Measurements from ENCODE around the gene SPATA13. TPM values are rescaled to one million over a fixed set of nuclear protein-coding genes. Genes with fewer than 3 reads are reported as not detected.

SPATA13 gene
- total RNA-seq, 1 donor from 2014 or later, result 12.1 TPM

GRCh38 chr13:24253520-24254145, 93.1 kb downstream of the SPATA13 start:
- TF ChIP-seq, protein P1, sequence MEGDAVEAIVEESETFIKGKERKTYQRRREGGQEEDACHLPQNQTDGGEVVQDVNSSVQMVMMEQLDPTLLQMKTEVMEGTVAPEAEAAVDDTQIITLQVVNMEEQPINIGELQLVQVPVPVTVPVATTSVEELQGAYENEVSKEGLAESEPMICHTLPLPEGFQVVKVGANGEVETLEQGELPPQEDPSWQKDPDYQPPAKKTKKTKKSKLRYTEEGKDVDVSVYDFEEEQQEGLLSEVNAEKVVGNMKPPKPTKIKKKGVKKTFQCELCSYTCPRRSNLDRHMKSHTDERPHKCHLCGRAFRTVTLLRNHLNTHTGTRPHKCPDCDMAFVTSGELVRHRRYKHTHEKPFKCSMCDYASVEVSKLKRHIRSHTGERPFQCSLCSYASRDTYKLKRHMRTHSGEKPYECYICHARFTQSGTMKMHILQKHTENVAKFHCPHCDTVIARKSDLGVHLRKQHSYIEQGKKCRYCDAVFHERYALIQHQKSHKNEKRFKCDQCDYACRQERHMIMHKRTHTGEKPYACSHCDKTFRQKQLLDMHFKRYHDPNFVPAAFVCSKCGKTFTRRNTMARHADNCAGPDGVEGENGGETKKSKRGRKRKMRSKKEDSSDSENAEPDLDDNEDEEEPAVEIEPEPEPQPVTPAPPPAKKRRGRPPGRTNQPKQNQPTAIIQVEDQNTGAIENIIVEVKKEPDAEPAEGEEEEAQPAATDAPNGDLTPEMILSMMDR (conservative IDR thresholded peaks at IDR 0.05; ENCODE audit: low read depth, low read length), result no peak
- no peak for DNase-seq (ENCODE audit: low read depth)
- no peak overlapping the region for H3K4me3 ChIP-seq (ENCODE audit: low read depth, low read length)

DNA sequence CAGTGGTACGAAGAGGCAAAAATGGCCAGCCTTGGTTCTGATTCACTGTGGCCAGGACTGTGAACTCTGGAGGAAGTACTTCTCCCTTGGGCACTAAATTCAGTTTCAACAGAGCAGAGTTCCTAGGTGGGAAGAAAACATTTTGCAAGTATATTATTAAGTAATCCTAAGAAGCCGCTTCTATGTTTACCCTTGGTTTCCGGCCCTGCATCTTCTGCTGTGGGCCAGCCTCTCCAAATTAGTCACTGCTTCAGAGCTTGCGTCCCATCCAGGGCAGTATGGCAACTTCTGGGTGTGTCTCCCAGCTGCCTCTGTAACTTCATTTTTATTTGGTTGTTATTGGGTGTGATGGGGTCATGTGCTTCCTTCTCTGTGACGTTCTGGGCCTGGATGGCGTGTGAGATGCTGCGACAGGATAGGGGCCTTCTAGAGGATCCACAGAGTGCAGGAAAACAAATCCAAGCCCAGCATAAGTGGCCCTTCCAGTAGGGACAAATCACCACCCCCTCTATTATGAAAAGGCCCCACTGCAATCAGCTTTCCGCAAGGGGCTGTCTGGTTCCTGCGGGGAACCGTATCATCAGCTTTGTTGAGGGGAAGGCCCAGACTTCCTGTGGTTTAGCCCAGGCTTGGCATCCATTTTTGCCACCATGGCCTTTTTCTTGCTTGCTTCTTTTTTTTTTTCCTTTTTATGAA, 93.8 kb downstream of the SPATA13 start:
- no peak overlapping the region for H3K4me3 ChIP-seq (ENCODE audit: low read depth, low read length)
- TF ChIP-seq, protein P1 (conservative IDR thresholded peaks at IDR 0.05; ENCODE audit: low read depth, low read length), result no peak

DNA sequence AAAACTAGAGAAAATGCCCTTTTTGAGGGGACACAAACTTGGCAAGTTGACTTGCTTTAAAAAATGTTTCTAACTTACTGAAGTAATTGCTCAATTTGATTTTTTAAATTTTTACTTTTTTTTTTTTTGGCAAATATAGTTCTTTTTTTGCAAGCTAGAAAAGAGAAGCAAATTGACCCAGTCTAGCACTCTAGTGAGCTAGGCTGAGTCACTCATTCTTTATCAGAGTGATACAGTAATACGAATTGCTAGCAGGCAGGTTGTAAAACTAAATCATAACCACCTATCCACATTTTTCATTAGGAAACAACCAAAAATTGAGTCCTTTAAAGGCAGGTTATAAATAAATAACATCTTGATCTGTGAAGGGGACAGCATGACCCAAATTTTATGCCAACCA, 97.0 kb downstream of the SPATA13 start:
- no peak overlapping the region for H3K4me3 ChIP-seq (ENCODE audit: low read depth, low read length)
- no peak for DNase-seq (ENCODE audit: low read depth)
- TF ChIP-seq, protein P1 (conservative IDR thresholded peaks at IDR 0.05; ENCODE audit: low read depth, low read length), result no peak

More for the DNA sequence above, 93.8 kb downstream of the SPATA13 start:
- no peak for DNase-seq (ENCODE audit: low read depth)

- TF ChIP-seq, protein P1 (conservative IDR thresholded peaks at IDR 0.05; ENCODE audit: low read depth, low read length), result no peak
- DNase-seq (ENCODE audit: low read depth), result no peak
- H3K4me3 ChIP-seq (ENCODE audit: low read depth, low read length), result no peak overlapping the region
Measured at GRCh38 chr13:24261566-24261965, 101.0 kb downstream of the SPATA13 start.

DNA sequence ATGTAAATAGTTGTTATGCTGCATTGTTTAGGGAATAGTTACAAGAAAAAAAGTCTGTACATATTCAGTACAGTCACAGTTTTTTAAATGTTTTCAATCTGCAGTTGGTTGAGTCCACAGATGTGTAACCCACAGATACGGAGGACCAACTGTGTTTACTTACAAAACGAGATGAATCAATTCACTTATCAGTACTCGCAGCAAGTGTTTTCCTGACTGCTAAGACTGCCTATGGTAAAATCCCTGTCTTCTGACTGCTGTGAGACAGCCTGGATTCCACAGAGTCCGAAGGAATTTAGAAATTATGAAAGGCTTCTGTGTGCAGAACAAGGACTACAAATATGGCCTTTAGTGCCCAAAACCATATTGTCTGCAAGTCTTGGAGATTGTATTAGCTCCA, 103.1 kb downstream of the SPATA13 start:
- no peak for DNase-seq (ENCODE audit: low read depth)
- H3K4me3 ChIP-seq (ENCODE audit: low read depth, low read length), result no peak overlapping the region
- TF ChIP-seq, protein P1 (conservative IDR thresholded peaks at IDR 0.05; ENCODE audit: low read depth, low read length), result no peak

- TF ChIP-seq, protein P1 (conservative IDR thresholded peaks at IDR 0.05; ENCODE audit: low read depth, low read length), result no peak
- DNase-seq (ENCODE audit: low read depth), result no peak
- no peak overlapping the region for H3K4me3 ChIP-seq (ENCODE audit: low read depth, low read length)
Measured at GRCh38 chr13:24264976-24265375, 104.5 kb downstream of the SPATA13 start.

DNA sequence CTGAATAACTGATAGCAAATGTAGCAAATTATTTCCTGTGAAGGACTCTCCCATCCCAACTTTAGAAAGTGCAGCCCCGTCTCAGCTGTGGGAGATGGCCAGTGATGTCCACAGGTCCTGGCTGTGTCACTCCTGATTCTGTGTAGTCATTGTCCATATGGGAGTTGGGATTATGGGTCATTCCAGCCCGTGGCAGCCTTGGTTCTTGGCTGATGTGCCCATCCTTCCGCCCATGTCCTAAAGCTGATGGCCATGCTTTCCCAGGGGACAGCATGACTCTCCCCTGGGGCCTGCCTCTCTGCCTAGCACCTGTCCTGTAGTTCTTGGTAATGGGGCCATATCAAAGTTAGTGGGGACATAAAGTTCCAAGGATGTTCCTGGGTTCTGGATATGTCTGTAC, 104.9 kb downstream of the SPATA13 start:
- no peak for DNase-seq (ENCODE audit: low read depth)
- TF ChIP-seq, protein P1 (conservative IDR thresholded peaks at IDR 0.05; ENCODE audit: low read depth, low read length), result no peak
- no peak overlapping the region for H3K4me3 ChIP-seq (ENCODE audit: low read depth, low read length)

Data from epithelial cell of proximal tubule (primary cell).